Tibial nerve (tissue), 4 donors: ENCODE measurements around the gene MSANTD7. TPM values are rescaled to one million over a fixed set of nuclear protein-coding genes. Genes with fewer than 3 reads are reported as not detected.

ENCODE experiments used
- DNase-seq, 2 donors: peaks; one replicate each; pipeline ENCODE4 v3.0.0-alpha.2; 2019; ENCODE audit warnings: low spot score in 2 of 2
- H3K27ac ChIP-seq, 4 donors: fragments of 200-600 bp; sonication (generic) in 3 of 4; one replicate each; pipeline ENCODE4 v1.5.1; 2017 to 2019; ENCODE audit warnings: mild to moderate bottlenecking in 1 of 4
- H3K27me3 ChIP-seq, 2 donors: fragments of 200-600 bp; sonication (generic) in 1 of 2; one replicate each; pipeline versions ENCODE4 v1.5.1 to v1.6.0; 2017 to 2019
- H3K36me3 ChIP-seq, 3 donors: fragments of 200-600 bp; sonication (generic); one replicate each; pipeline ENCODE4 v1.5.1; 2018 to 2019
- H3K4me1 ChIP-seq, 4 donors: fragments of 200-600 bp; sonication (generic) in 3 of 4; one replicate each; pipeline ENCODE4 v1.5.1; 2017 to 2019
- H3K4me3 ChIP-seq, 4 donors: fragments of 200-600 bp; sonication (generic) in 3 of 4; one replicate each; pipeline ENCODE4 v1.5.1; 2017 to 2019; ENCODE audit warnings: mild to moderate bottlenecking in 1 of 4, moderate library complexity in 1 of 4
- H3K9me3 ChIP-seq, 4 donors: fragments of 200-600 bp; sonication (generic) in 3 of 4; one replicate each; pipeline ENCODE4 v1.5.1; 2017 to 2019
- CTCF ChIP-seq, 5 experiments: fragments of 200-600 bp in 3 of 5; fragments of 450-650 bp in 2 of 5; sonication (generic) in 3 of 5; IDR thresholded peaks; one replicate each; pipeline ENCODE4 v1.5.1; 2016 to 2019; ENCODE audit warnings: antibody characterized with exemption in 5 of 5, mild to moderate bottlenecking in 3 of 5, moderate library complexity in 2 of 5
- EP300 ChIP-seq, 2 donors: sonication (generic); formaldehyde crosslinking; IDR thresholded peaks; one replicate each; pipeline ENCODE4 v1.6.1; 2017; ENCODE audit warnings: antibody characterized with exemption in 2 of 2, mild to moderate bottlenecking in 1 of 2
- POLR2A ChIP-seq, 2 donors: fragments of 450-650 bp; IDR thresholded peaks; one replicate each; pipeline ENCODE4 v1.6.1; 2017; ENCODE audit warnings: antibody characterized with exemption in 2 of 2, mild to moderate bottlenecking in 2 of 2, moderate library complexity in 2 of 2
- whole genome bisulfite sequencing, 2 donors: methylation state at CpG; one replicate each; pipeline ENCODE4 v1.1.5; 2018; 5-methylcytosine and 5-hydroxymethylcytosine counted together
- total RNA-seq, 4 donors: library from RNA; depleted of rRNA; stranded (reverse); fragments of >200 nt; gene quantifications; one replicate each; pipeline ENCODE4 v1.1.0, GENCODE V29; 2016

Gene MSANTD7
- total RNA-seq, 4 donors from 2014 or later, result 6.3 to 11.5 (median 7.9) TPM

DNA sequence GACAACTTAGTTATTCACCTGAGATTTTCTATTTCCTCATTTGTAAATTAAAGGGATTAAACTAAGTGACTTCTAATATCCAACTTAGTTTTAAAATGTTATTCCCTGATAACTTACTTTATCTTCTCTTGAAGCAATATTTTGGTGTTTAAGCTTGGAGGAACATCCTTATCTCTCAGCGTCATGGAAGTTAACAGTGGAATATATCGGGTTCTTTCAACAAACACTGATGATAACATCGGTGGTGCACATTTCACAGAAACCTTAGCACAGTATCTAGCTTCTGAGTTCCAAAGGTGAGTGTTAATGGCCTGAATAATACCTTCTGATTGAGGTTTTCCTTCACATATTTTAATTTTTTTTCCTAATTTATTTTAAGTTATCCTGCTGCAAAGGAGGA, 14.1 kb downstream of the MSANTD7 start:
- 94 to 99% methylated on average over 3 of the region's 3 CpGs for WGBS, 2 donors
- Histone ChIP-seq H3K27me3 (no peaks in the 10 kb centered on the region), H3K27ac (no peak overlapping the region), H3K36me3 (peaks cover 0 to 56% (median 0%) of the 10 kb centered on the region in 3 donors), H3K9me3 (no peaks in the 10 kb centered on the region), H3K4me1 (no peaks in the 10 kb centered on the region), H3K4me3 (no peak overlapping the region)
- DNase-seq, result no peak
- no peak for TF ChIP-seq EP300 (IDR thresholded peaks at IDR 0.05)
- no peak for TF ChIP-seq CTCF (IDR thresholded peaks at IDR 0.05)
- no peak for TF ChIP-seq POLR2A (IDR thresholded peaks at IDR 0.05)

DNA sequence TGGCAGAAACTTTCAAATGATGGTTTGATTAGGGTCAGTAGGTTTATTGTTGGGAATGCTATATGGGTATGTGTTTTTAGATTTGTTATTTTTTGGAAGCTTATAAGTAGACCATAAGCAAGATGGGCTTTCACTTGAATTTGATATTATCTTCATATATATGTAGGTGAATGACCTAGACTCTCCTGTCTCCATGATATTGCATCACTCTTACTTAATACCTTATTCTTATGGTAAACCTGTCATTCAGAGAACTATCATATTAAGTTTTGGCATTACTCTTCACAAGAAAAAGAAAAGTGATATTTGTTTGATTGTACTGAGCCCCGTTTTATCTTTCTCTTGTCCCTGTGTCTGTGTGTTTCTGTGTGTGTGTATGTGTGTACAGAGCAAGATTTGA, 17.3 kb downstream of the MSANTD7 start:
- TF ChIP-seq EP300 (IDR thresholded peaks at IDR 0.05) (no peak), POLR2A (IDR thresholded peaks at IDR 0.05) (no peak), CTCF (IDR thresholded peaks at IDR 0.05) (no peak)
- H3K9me3 ChIP-seq, result no peaks in the 10 kb centered on the region
- H3K4me1 ChIP-seq, result no peaks in the 10 kb centered on the region
- no peak for DNase-seq
- H3K27me3 ChIP-seq, result no peaks in the 10 kb centered on the region
- no peak overlapping the region for H3K27ac ChIP-seq
- H3K36me3 ChIP-seq, result peaks cover 0 to 60% (median 0%) of the 10 kb centered on the region in 3 donors
- 88 to 96% methylated on average over 1 of the region's 1 CpG for WGBS, 2 donors
- no peak overlapping the region for H3K4me3 ChIP-seq

DNA sequence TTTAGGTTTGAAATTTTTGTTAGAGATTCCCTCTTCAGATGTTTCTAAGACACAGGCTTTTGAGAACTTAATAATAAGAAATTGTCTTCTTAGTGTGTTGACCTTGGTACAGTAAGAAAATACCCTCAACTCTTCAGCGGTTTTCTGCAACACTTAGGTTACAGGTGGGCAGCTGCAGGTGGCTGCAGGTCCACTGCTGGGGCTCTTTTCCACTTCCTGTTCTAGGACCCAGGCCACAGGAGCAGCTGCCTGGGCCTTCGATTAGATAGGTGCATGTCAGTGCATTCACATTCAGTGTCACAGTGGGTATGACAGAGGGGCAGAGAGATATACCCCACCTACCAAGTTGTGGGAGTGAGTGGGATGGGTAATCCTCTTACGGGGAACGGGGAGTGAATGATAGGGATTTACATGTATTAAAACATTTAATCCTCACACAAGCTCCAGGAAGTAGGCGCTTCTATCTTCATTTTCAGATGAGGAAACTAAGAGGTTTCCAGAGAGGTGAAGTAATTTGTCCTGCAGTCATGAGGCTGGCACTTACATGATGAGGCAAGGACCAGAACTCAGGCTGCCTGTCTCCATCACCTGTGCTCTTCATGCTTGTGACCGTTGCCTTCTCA, 20.3 kb downstream of the MSANTD7 start:
- 91 to 95% methylated on average over 6 of the region's 6 CpGs for WGBS, 2 donors
- DNase-seq, result no peak

DNA sequence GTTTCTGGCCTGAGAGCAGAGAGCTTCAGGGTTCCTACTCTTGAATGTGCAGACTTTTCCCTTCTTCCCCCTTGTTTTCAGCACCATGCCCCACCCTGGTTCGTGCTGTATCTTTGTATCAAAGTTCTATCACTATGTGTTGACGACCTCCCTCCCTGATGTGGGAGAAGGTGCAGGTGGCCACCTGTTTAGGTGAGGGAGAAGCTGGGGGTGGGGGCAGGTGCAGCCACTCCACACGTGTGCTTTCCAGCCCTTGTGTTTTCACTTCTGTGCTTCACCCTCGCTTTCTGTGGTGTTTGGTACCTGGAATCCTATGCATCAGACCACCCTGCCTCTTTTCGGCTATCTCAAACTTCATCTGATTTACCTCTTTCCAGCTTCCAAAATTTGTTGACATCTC, 20.9 kb downstream of the MSANTD7 start:
- H3K27ac ChIP-seq, result no peak overlapping the region
- 87 to 90% methylated on average over 5 of the region's 5 CpGs for WGBS, 2 donors
- no peaks in the 10 kb centered on the region for H3K4me1 ChIP-seq
- no peaks in the 10 kb centered on the region for H3K27me3 ChIP-seq
- no peak for TF ChIP-seq EP300 (IDR thresholded peaks at IDR 0.05)
- TF ChIP-seq CTCF (IDR thresholded peaks at IDR 0.05), result no peak
- TF ChIP-seq POLR2A (IDR thresholded peaks at IDR 0.05), result no peak
- DNase-seq, result no peak
- H3K4me3 ChIP-seq, result no peak overlapping the region
- H3K36me3 ChIP-seq, result peaks cover 0 to 72% (median 0%) of the 10 kb centered on the region in 3 donors
- no peaks in the 10 kb centered on the region for H3K9me3 ChIP-seq

More for the DNA sequence above, 20.3 kb downstream of the MSANTD7 start:
- Histone ChIP-seq H3K4me3 (no peak overlapping the region), H3K4me1 (no peaks in the 10 kb centered on the region), H3K27me3 (no peaks in the 10 kb centered on the region), H3K36me3 (peaks cover 0 to 72% (median 0%) of the 10 kb centered on the region in 3 donors), H3K27ac (no peak overlapping the region), H3K9me3 (no peaks in the 10 kb centered on the region)
- no peak for TF ChIP-seq CTCF (IDR thresholded peaks at IDR 0.05)
- TF ChIP-seq EP300 (IDR thresholded peaks at IDR 0.05), result no peak
- no peak for TF ChIP-seq POLR2A (IDR thresholded peaks at IDR 0.05)

- Histone ChIP-seq H3K36me3 (peaks cover 0 to 65% (median 0%) of the 10 kb centered on the region in 3 donors), H3K27me3 (no peaks in the 10 kb centered on the region), H3K4me1 (no peaks in the 10 kb centered on the region), H3K4me3 (no peak overlapping the region), H3K27ac (no peak overlapping the region), H3K9me3 (no peaks in the 10 kb centered on the region)
- TF ChIP-seq EP300 (IDR thresholded peaks at IDR 0.05) (no peak), POLR2A (IDR thresholded peaks at IDR 0.05) (no peak), CTCF (IDR thresholded peaks at IDR 0.05) (no peak)
- no peak for DNase-seq
Measured at GRCh38 chr10:14859775-14860174, 21.7 kb downstream of the MSANTD7 start.
